Measurements from ENCODE around the gene PAFAH2. TPM values are rescaled to one million over a fixed set of nuclear protein-coding genes. Genes with fewer than 3 reads are reported as not detected.
A peak's percentile ranks its signal among the peaks of the same experiment; 100 is the strongest.

The PAFAH2 gene
- total RNA-seq, 1 experiment from 2014 or later: 7.9 TPM

GRCh38 chr1:25914074-25914995, 83.5 kb downstream of the PAFAH2 start:
- no peak for DNase-seq (ENCODE audit: low read depth in 1 of 2, low spot score in 2 of 2)
- H3K36me3 ChIP-seq: no peaks in the 10 kb centered on the region

GRCh38 chr1:25913206-25913605, 84.7 kb downstream of the PAFAH2 start:
- H3K27ac ChIP-seq: no peak overlapping the region
- H3K4me1 ChIP-seq (replicated peaks): peaks cover 7% of the 10 kb centered on the region; the same call in 1 of the 2 replicates
- no peak overlapping the region for H3K4me3 ChIP-seq
- DNase-seq (ENCODE audit: low read depth in 1 of 2, low spot score in 2 of 2): no peak
- H3K27me3 ChIP-seq (replicated peaks): no peaks in the 10 kb centered on the region
- no peaks in the 10 kb centered on the region for H3K9me3 ChIP-seq (replicated peaks)
- H3K36me3 ChIP-seq: no peaks in the 10 kb centered on the region

More at GRCh38 chr1:25914074-25914995, 83.5 kb downstream of the PAFAH2 start:
- Histone ChIP-seq H3K27ac (no peak overlapping the region), H3K27me3 (replicated peaks) (no peaks in the 10 kb centered on the region), H3K9me3 (replicated peaks) (no peaks in the 10 kb centered on the region), H3K4me3 (no peak overlapping the region), H3K4me1 (replicated peaks) (peaks cover 7% of the 10 kb centered on the region; the same call in 1 of the 2 replicates)

- DNase-seq (ENCODE audit: low read depth in 1 of 2, low spot score in 2 of 2): no peak
- Histone ChIP-seq H3K4me1 (replicated peaks) (peaks cover 7% of the 10 kb centered on the region; the same call in 1 of the 2 replicates), H3K4me3 (no peak overlapping the region), H3K36me3 (no peaks in the 10 kb centered on the region), H3K27me3 (replicated peaks) (no peaks in the 10 kb centered on the region), H3K9me3 (replicated peaks) (no peaks in the 10 kb centered on the region), H3K27ac (0 out of 2 replicates have a peak overlapping the region, but pooled peaks have one; percentile 15)
Measured at GRCh38 chr1:25912076-25912831, 85.6 kb downstream of the PAFAH2 start.

GRCh38 chr1:25911162-25911561, 86.7 kb downstream of the PAFAH2 start:
- DNase-seq (ENCODE audit: low read depth in 1 of 2, low spot score in 2 of 2): no peak
- Histone ChIP-seq H3K27ac (no peak overlapping the region), H3K36me3 (no peaks in the 10 kb centered on the region), H3K9me3 (replicated peaks) (no peaks in the 10 kb centered on the region), H3K4me3 (no peak overlapping the region), H3K27me3 (replicated peaks) (no peaks in the 10 kb centered on the region), H3K4me1 (replicated peaks) (peaks cover 14% of the 10 kb centered on the region)

Other genes starting within 250 kb of the PAFAH2 start
- 12.7 and 26.0 TPM in 2 replicates for gene SELENON, start 197.9 kb downstream of the PAFAH2 start, total RNA-seq (2014; rRNA removed; shearing (Covaris generic))
- 48.9 and 51.6 TPM in 2 replicates for gene MTFR1L, start 178.1 kb downstream of the PAFAH2 start, total RNA-seq (2014; rRNA removed; shearing (Covaris generic))
- 5.9 and 9.5 TPM in 2 replicates for gene AUNIP, start 138.6 kb downstream of the PAFAH2 start, total RNA-seq (2014; rRNA removed; shearing (Covaris generic))
- 2.9 and 3.1 TPM in 2 replicates for gene PAQR7, start 122.4 kb downstream of the PAFAH2 start, total RNA-seq (2014; rRNA removed; shearing (Covaris generic))
- gene STMN1, start 91.6 kb downstream of the PAFAH2 start, total RNA-seq (2014; rRNA removed; shearing (Covaris generic)): 325 and 537 TPM in 2 replicates
- 0.08 TPM in 1 of 2 replicates, not detected in the other for gene EXTL1, start 23.7 kb upstream of the PAFAH2 start, total RNA-seq (2014; rRNA removed; shearing (Covaris generic))
- not detected in 2 replicates for gene SLC30A2, start 48.1 kb upstream of the PAFAH2 start, total RNA-seq (2014; rRNA removed; shearing (Covaris generic))
- gene TRIM63, start 69.6 kb upstream of the PAFAH2 start, total RNA-seq (2014; rRNA removed; shearing (Covaris generic)): not detected in 2 replicates
- gene PDIK1L, start 113.8 kb upstream of the PAFAH2 start, total RNA-seq (2014; rRNA removed; shearing (Covaris generic)): 5.3 and 9.1 TPM in 2 replicates
- not detected in 2 replicates for gene FAM110D, start 161.0 kb upstream of the PAFAH2 start, total RNA-seq (2014; rRNA removed; shearing (Covaris generic))
- not detected in 2 replicates for gene C1orf232, start 170.9 kb upstream of the PAFAH2 start, total RNA-seq (2014; rRNA removed; shearing (Covaris generic))
- 23.4 and 34.9 TPM in 2 replicates for gene ZNF593, start 171.8 kb upstream of the PAFAH2 start, total RNA-seq (2014; rRNA removed; shearing (Covaris generic))
- 0.24 TPM in 1 of 2 replicates, not detected in the other for gene ZNF593OS, start 173.8 kb upstream of the PAFAH2 start, total RNA-seq (2014; rRNA removed; shearing (Covaris generic))
- gene CNKSR1, start 179.4 kb upstream of the PAFAH2 start, total RNA-seq (2014; rRNA removed; shearing (Covaris generic)): 0.50 TPM in 1 of 2 replicates, not detected in the other
- not detected in 2 replicates for gene CATSPER4, start 192.5 kb upstream of the PAFAH2 start, total RNA-seq (2014; rRNA removed; shearing (Covaris generic))
- gene CEP85, start 236.1 kb upstream of the PAFAH2 start, total RNA-seq (2014; rRNA removed; shearing (Covaris generic)): 45.2 and 56.6 TPM in 2 replicates